Kidney epithelial cell (primary cell): Measurements from ENCODE around the gene MFAP4. TPM values are rescaled to one million over a fixed set of nuclear protein-coding genes. Genes with fewer than 3 reads are reported as not detected.

Experiments
- DNase-seq: peaks from one replicate; pipeline ENCODE4 v3.0.0-alpha.2; 2010; ENCODE audit warnings: low read depth
- H3K27me3 ChIP-seq: 2 replicates; pipeline ENCODE4 v1.6.0; 2011; ENCODE audit warnings: low read length; ENCODE audit not compliant: control insufficient read depth, insufficient read depth
- H3K36me3 ChIP-seq: 2 replicates; pipeline ENCODE4 v1.5.1; 2011; ENCODE audit warnings: low read length; ENCODE audit not compliant: control insufficient read depth, insufficient read depth
- H3K4me3 ChIP-seq: 2 replicates; pipeline ENCODE4 v1.5.1; 2011; ENCODE audit warnings: low read depth, mild to moderate bottlenecking, control low read depth, low read length
- total RNA-seq: library from RNA; depleted of rRNA; stranded (reverse); fragments of >200 nt; gene quantifications from 2 replicates; pipeline ENCODE4 v1.2.3, GENCODE V29; 2015
- TF ChIP-seq, protein P1 (sequence below): IDR thresholded peaks from 2 replicates; pipeline ENCODE4 v1.5.1; 2011; ENCODE audit warnings: mild to moderate bottlenecking, moderate library complexity, low read length, control low read depth, inconsistent platforms; ENCODE audit not compliant: insufficient read depth, poor library complexity, severe bottlenecking

The MFAP4 gene
- total RNA-seq, 1 donor from 2014 or later: 1.3 TPM

DNA sequence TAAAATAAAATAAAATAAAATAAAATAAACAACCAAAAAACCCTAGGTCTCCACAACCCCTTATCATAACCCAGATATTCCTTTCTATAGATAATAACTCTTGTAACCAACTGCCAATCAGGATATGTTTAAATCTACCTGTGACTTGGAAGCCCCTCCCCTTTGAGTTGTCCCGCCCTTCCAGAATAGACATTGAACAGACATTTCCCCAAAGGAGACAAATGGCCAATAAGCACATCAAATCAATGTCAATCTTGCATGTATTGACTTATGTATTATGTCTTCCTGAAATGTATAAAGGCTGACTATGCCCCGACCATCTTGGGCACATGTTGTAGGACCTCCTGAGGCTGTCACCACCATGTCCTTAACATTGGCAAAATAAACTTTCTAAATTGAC is 10.2 kb downstream of the MFAP4 start:
- Histone ChIP-seq H3K27me3 (no peaks in the 10 kb centered on the region), H3K4me3 (peak overlapping the region; percentile 79), H3K36me3 (peaks cover 2% of the 10 kb centered on the region)
- TF ChIP-seq, protein P1, sequence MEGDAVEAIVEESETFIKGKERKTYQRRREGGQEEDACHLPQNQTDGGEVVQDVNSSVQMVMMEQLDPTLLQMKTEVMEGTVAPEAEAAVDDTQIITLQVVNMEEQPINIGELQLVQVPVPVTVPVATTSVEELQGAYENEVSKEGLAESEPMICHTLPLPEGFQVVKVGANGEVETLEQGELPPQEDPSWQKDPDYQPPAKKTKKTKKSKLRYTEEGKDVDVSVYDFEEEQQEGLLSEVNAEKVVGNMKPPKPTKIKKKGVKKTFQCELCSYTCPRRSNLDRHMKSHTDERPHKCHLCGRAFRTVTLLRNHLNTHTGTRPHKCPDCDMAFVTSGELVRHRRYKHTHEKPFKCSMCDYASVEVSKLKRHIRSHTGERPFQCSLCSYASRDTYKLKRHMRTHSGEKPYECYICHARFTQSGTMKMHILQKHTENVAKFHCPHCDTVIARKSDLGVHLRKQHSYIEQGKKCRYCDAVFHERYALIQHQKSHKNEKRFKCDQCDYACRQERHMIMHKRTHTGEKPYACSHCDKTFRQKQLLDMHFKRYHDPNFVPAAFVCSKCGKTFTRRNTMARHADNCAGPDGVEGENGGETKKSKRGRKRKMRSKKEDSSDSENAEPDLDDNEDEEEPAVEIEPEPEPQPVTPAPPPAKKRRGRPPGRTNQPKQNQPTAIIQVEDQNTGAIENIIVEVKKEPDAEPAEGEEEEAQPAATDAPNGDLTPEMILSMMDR: no peak
- DNase-seq: no peak

DNA sequence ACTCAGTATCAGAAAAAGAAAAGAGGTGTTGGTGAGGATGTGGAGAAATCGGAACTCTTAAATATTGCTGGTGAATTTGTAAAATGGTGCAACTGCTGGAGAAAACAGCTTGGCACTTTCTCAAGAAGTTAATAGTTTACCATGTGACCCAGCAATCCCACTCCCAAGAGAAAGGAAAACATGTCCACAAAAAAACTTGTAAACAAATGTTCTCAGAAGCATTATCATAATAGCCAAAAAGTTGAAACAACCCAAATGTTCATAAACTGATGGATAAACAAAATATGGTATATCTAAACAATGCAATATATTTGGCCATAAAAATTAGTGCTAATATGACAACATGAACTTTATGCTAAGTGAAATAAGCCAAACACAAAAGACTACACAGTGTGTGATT is 11.3 kb downstream of the MFAP4 start:
- DNase-seq: no peak
- TF ChIP-seq, protein P1: no peak
- no peak overlapping the region for H3K4me3 ChIP-seq
- peaks cover 2% of the 10 kb centered on the region for H3K36me3 ChIP-seq
- H3K27me3 ChIP-seq: no peaks in the 10 kb centered on the region

DNA sequence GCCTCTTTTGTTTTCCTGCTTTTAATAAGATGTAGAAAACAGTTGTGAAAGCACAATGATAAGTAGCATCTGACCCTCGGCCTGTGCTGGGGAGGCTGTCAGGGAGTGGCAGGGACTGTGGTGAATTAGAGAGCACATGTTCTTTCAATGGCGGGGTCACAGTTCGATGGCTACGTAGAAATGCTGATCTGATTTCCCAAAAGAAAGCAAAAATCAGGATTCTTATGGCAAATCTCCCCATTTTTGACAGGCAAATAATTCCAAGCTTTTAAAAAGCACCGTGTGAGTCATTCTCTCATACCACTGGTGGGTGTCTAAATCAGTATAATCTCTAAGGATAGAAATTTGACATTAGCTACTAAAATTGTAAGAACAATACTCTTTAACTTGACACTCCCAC is 12.9 kb downstream of the MFAP4 start:
- H3K4me3 ChIP-seq: no peak overlapping the region
- TF ChIP-seq, protein P1: no peak
- no peaks in the 10 kb centered on the region for H3K36me3 ChIP-seq
- no peaks in the 10 kb centered on the region for H3K27me3 ChIP-seq
- DNase-seq: no peak

DNA sequence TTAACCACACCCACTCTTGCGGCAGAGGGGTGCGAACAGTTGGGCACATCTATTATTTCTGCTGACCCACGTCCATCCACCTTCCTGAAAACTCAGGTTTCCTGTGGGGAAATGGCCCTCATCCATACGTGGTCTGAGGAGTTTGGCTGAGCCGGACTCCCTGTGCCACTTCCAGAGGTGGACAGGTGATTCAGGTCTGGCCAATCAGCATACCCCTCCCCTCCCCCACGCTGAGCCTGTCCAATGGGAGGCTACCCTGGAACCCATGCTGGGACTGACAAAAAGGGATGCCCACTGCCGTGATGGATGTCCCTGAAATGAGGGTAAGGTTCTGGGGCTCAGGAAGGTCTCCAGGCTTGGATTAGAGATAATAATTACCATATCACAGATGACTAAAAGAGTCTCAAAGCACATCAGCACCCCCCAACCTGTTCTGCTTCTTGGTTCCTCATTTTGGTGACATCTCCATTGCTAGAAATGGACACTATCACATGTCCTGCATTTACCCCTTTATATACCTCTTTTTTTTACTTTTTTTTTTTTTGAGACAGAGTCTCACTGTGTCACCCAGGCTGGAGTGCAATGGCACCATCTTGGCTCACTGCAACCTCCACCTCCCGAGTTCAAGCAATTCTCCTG is 14.0 kb downstream of the MFAP4 start:
- H3K27me3 ChIP-seq: no peaks in the 10 kb centered on the region
- no peaks in the 10 kb centered on the region for H3K36me3 ChIP-seq
- no peak overlapping the region for H3K4me3 ChIP-seq
- TF ChIP-seq, protein P1: no peak
- DNase-seq: no peak

DNA sequence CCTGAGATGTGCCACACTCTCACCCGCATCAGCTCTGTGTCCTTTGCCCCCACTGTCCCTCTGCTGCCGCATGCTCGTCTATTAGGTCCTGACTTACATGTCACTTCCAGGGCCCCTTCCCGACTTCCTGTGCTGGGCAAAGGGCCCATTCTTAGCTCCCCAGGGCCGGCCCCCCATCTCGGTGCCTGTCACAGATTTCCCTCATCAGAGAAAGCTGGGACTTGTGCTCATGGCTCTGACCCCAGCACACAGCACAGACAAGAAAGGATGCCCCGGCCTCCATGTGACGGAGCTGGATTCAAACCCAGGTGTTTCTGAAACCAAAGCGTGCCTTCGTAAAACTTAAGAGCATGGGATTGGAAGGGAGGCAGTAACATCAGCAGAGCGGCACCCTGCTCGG is 14.6 kb downstream of the MFAP4 start:
- TF ChIP-seq, protein P1: no peak
- Histone ChIP-seq H3K4me3 (no peak overlapping the region), H3K27me3 (no peaks in the 10 kb centered on the region), H3K36me3 (no peaks in the 10 kb centered on the region)
- no peak for DNase-seq

DNA sequence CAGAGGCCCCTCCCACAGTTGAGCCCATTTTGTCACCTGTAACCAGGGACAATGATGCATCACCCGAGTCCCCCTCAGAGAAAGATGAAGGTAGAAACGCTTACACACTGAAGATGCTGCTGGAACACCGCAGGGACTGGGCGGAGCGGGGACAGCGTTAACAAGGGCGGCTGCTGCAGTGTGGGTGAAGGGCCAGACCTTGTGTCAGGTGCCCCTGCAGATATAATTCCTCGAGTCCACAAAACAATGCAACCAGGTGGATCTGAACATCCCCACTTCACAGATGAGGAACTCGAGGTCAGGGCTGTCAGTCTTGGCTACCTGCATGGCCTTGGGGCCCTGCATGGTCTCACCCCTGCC is 15.0 kb downstream of the MFAP4 start:
- no peaks in the 10 kb centered on the region for H3K27me3 ChIP-seq
- no peak for DNase-seq
- no peak overlapping the region for H3K4me3 ChIP-seq
- TF ChIP-seq, protein P1: no peak
- H3K36me3 ChIP-seq: no peaks in the 10 kb centered on the region
